DLD1 (cell line): ENCODE results near the gene DHRS3.

Experiments
- in situ Hi-C: cut with HindIII; loops from 2 replicates; pipeline ENCODE4 v1.10.0; 2017; ENCODE audit warnings: low sequenced_read_pairs

DHRS3 gene

GRCh38 chr1:12600335-12600734 lies 17.7 kb downstream of the DHRS3 start:
- in situ Hi-C loops: no loop called here

GRCh38 chr1:12599657-12600056 lies 18.4 kb downstream of the DHRS3 start:
- in situ Hi-C loops: no loop called here

GRCh38 chr1:12598974-12599373 lies 19.0 kb downstream of the DHRS3 start:
- in situ Hi-C loops: no loop called here

GRCh38 chr1:12597792-12598191 lies 20.2 kb downstream of the DHRS3 start:
- in situ Hi-C loops: no loop called here

- in situ Hi-C loops: no loop called here
Measured at GRCh38 chr1:12596007-12596821, 21.8 kb downstream of the DHRS3 start.

GRCh38 chr1:12595757-12596006 lies 22.3 kb downstream of the DHRS3 start:
- in situ Hi-C loops: no loop called here

- in situ Hi-C loops: no loop called here
Measured at GRCh38 chr1:12594966-12595756, 22.8 kb downstream of the DHRS3 start.

- in situ Hi-C loops: no loop called here
Measured at GRCh38 chr1:12594490-12594889, 23.5 kb downstream of the DHRS3 start.

- in situ Hi-C loops: no loop called here
Measured at GRCh38 chr1:12593621-12594066, 24.4 kb downstream of the DHRS3 start.

- in situ Hi-C loops: no loop called here
Measured at GRCh38 chr1:12592496-12592895, 25.5 kb downstream of the DHRS3 start.

- in situ Hi-C loops: no loop called here
Measured at GRCh38 chr1:12591267-12591938, 26.6 kb downstream of the DHRS3 start.

- in situ Hi-C loops: no loop called here
Measured at GRCh38 chr1:12588695-12589094, 29.3 kb downstream of the DHRS3 start.

GRCh38 chr1:12587981-12588640 lies 29.9 kb downstream of the DHRS3 start:
- in situ Hi-C loops: no loop called here

GRCh38 chr1:12585951-12586942 lies 31.8 kb downstream of the DHRS3 start:
- in situ Hi-C loops: no loop called here

- in situ Hi-C loops: no loop called here
Measured at GRCh38 chr1:12585536-12585935, 32.5 kb downstream of the DHRS3 start.

GRCh38 chr1:12584900-12585525 lies 33.0 kb downstream of the DHRS3 start:
- in situ Hi-C loops: no loop called here

GRCh38 chr1:12583484-12583883 lies 34.5 kb downstream of the DHRS3 start:
- in situ Hi-C loops: no loop called here

- in situ Hi-C loops: no loop called here
Measured at GRCh38 chr1:12582649-12583048, 35.4 kb downstream of the DHRS3 start.

GRCh38 chr1:12581179-12581578 lies 36.8 kb downstream of the DHRS3 start:
- in situ Hi-C loops: no loop called here
